Neural crest cell (in vitro differentiated cells): ENCODE data around the gene MBD2. TPM values are rescaled to one million over a fixed set of nuclear protein-coding genes. Genes with fewer than 3 reads are reported as not detected.

ENCODE experiments used
- DNase-seq: peaks from one replicate; pipeline ENCODE4 v3.0.0; 2021; ENCODE audit warnings: low read depth, mixed read lengths, low spot score
- H3K27ac Mint-ChIP-seq: one replicate; pipeline ENCODE4 v1.8.0; 2021; ENCODE audit warnings: mild to moderate bottlenecking, mixed read lengths; ENCODE audit not compliant: unreplicated experiment
- H3K27me3 Mint-ChIP-seq: 2 replicates; pipeline ENCODE4 v1.8.0; 2021; ENCODE audit warnings: low read depth, mild to moderate bottlenecking, mixed read lengths
- H3K36me3 Mint-ChIP-seq: 2 replicates; pipeline ENCODE4 v1.8.0; 2021; ENCODE audit warnings: low read depth, mild to moderate bottlenecking, mixed read lengths
- H3K4me1 Mint-ChIP-seq: 2 replicates; pipeline ENCODE4 v1.8.0; 2021; ENCODE audit warnings: mixed read lengths
- H3K4me3 Mint-ChIP-seq: one replicate; pipeline ENCODE4 v1.8.0; 2021; ENCODE audit warnings: mild to moderate bottlenecking, mixed read lengths
- H3K9me3 Mint-ChIP-seq: 2 replicates; pipeline ENCODE4 v1.8.0; 2021; ENCODE audit warnings: mixed read lengths
- CTCF ChIP-seq: fragments of 200-600 bp; sonication (generic); conservative IDR thresholded peaks from 2 replicates; pipeline ENCODE4 v1.5.0; 2021; ENCODE audit warnings: antibody characterized with exemption, mild to moderate bottlenecking
- total RNA-seq: library from RNA; stranded (reverse); gene quantifications from 2 replicates; pipeline ENCODE4 v1.2.1, GENCODE V29; 2021

MBD2 gene
- total RNA-seq, 1 donor from 2014 or later, result 36.2 TPM

GRCh38 chr18:54163453-54163852 lies 61.0 kb downstream of the MBD2 start:
- no peaks in the 10 kb centered on the region for H3K27me3 Mint-ChIP-seq
- no peak for DNase-seq
- H3K36me3 Mint-ChIP-seq, result peaks cover 21% of the 10 kb centered on the region
- H3K27ac Mint-ChIP-seq, result no peak overlapping the region
- H3K9me3 Mint-ChIP-seq, result no peaks in the 10 kb centered on the region
- H3K4me1 Mint-ChIP-seq, result no peaks in the 10 kb centered on the region
- TF ChIP-seq CTCF, result no peak
- no peak overlapping the region for H3K4me3 Mint-ChIP-seq

- Mint-ChIP-seq H3K27ac (no peak overlapping the region), H3K36me3 (peaks cover 31% of the 10 kb centered on the region), H3K27me3 (no peaks in the 10 kb centered on the region), H3K4me1 (no peaks in the 10 kb centered on the region), H3K4me3 (no peak overlapping the region), H3K9me3 (peaks cover 3% of the 10 kb centered on the region)
- DNase-seq, result no peak
- TF ChIP-seq CTCF, result no peak
Measured at GRCh38 chr18:54162431-54162830, 62.0 kb downstream of the MBD2 start.

- H3K27ac Mint-ChIP-seq, result no peak overlapping the region
- no peaks in the 10 kb centered on the region for H3K4me1 Mint-ChIP-seq
- peaks cover 3% of the 10 kb centered on the region for H3K9me3 Mint-ChIP-seq
- H3K27me3 Mint-ChIP-seq, result no peaks in the 10 kb centered on the region
- H3K4me3 Mint-ChIP-seq, result no peak overlapping the region
- TF ChIP-seq CTCF, result no peak
- DNase-seq, result no peak
- peaks cover 31% of the 10 kb centered on the region for H3K36me3 Mint-ChIP-seq
Measured at GRCh38 chr18:54161267-54161666, 63.2 kb downstream of the MBD2 start.

- Mint-ChIP-seq H3K9me3 (peaks cover 3% of the 10 kb centered on the region), H3K4me1 (no peaks in the 10 kb centered on the region), H3K36me3 (peaks cover 31% of the 10 kb centered on the region), H3K27me3 (no peaks in the 10 kb centered on the region), H3K27ac (no peak overlapping the region), H3K4me3 (no peak overlapping the region)
- no peak for TF ChIP-seq CTCF
- no peak for DNase-seq
Measured at GRCh38 chr18:54159906-54160305, 64.6 kb downstream of the MBD2 start.

- peaks cover 3% of the 10 kb centered on the region for H3K9me3 Mint-ChIP-seq
- no peak overlapping the region for H3K27ac Mint-ChIP-seq
- peaks cover 30% of the 10 kb centered on the region for H3K36me3 Mint-ChIP-seq
- H3K27me3 Mint-ChIP-seq, result no peaks in the 10 kb centered on the region
- H3K4me1 Mint-ChIP-seq, result no peaks in the 10 kb centered on the region
- no peak for DNase-seq
- H3K4me3 Mint-ChIP-seq, result no peak overlapping the region
- no peak for TF ChIP-seq CTCF
Measured at GRCh38 chr18:54157646-54158385, 66.7 kb downstream of the MBD2 start.
